HG03175 (cell line): Measurements from ENCODE around the gene AXIN2.
"Not testable (repeated sequence)": the region's sequence is repeated elsewhere in the genome, so short reads cannot be mapped to it uniquely, and the experiment has no call there.

ENCODE experiments used
- ATAC-seq: cut with Tn5 transposase; IDR thresholded peaks from one replicate; pipeline ENCODE4 v1.9.1; 2021; ENCODE audit warnings: mild to moderate bottlenecking, moderate library complexity; ENCODE audit not compliant: unreplicated experiment

Gene AXIN2

GRCh38 chr17:65537845-65538674 lies 23.4 kb downstream of the AXIN2 start:
- no peak for ATAC-seq

GRCh38 chr17:65537343-65537844 lies 24.1 kb downstream of the AXIN2 start:
- no peak for ATAC-seq

GRCh38 chr17:65536573-65537342 lies 24.7 kb downstream of the AXIN2 start:
- ATAC-seq, result no peak

DNA sequence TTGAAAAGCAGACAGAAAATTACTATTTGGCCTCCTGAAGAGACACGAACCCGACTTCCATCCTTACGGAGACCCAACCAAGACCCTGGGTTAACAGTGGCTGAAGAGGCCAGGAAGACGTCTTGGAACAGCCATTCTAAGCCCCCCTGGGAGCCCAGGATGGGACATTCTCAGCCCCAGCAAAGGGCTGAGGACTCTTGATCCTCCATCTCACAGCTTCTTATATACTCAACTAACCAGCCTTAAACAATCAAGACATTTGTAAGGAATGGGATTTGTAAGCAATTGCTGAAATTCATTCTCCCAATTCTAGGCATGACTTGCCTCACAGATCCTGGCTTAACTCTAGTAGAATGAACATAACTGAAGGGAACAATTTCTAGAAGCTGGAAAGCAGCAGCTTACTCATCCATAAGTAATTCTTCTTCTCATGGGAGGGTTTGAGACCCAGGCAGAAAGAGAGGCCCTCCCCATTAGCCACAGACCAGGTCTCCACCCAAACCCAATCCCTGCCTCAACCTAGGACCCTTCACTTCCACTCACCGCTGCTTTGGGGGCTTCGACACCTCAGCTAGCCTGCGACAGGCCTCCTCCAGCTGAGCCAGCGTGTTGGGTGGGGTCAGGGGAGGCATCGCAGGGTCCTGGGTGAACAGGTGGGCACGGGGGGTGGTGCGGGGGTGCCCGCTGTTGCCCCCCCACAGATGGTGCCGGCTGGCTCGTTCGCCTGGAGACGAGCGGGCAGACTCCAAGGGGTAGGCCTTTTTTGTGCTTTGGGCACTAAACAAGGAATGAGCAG lies 25.5 kb downstream of the AXIN2 start:
- ATAC-seq, result no peak

GRCh38 chr17:65533852-65534457 lies 27.5 kb downstream of the AXIN2 start:
- no peak for ATAC-seq

DNA sequence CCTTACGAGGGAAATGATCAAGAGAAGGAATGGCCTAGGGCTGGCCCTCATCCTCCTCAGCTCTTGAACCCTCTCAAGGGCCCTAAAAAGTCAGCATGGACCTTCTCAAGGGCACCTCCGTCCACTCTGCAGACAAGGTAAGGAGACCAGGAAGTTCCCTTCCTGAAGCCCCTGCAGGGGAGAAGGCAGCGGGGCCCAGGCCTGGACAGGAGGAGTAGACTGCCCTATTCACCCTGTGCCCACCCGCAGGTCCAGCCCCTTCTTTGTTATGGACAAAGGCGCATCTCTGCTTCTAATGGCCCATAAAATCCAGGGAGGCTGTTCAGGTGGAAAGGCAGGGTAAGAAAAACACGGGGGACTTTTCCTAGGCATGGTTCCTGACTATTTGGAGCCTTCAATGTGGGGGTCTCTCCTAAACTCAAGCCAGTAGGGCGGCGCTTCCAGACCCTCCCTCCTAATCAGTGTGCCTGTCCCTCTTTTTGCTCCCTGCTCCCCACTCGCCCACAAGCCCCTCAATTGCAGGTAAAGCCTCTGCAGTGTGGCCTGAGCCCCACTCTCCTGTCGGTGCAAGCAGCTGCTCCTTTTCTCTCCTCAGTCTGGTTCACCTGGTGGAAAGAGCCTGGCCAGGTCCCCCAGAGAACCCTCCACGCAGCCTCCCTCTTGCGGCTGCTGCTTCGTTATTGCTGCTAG lies 28.2 kb downstream of the AXIN2 start:
- ATAC-seq, result no peak

GRCh38 chr17:65532101-65532890 lies 29.2 kb downstream of the AXIN2 start:
- no peak for ATAC-seq

GRCh38 chr17:65531256-65532100 lies 30.0 kb downstream of the AXIN2 start:
- no peak for ATAC-seq

GRCh38 chr17:65530523-65531255 lies 30.8 kb downstream of the AXIN2 start:
- ATAC-seq, result no peak

DNA sequence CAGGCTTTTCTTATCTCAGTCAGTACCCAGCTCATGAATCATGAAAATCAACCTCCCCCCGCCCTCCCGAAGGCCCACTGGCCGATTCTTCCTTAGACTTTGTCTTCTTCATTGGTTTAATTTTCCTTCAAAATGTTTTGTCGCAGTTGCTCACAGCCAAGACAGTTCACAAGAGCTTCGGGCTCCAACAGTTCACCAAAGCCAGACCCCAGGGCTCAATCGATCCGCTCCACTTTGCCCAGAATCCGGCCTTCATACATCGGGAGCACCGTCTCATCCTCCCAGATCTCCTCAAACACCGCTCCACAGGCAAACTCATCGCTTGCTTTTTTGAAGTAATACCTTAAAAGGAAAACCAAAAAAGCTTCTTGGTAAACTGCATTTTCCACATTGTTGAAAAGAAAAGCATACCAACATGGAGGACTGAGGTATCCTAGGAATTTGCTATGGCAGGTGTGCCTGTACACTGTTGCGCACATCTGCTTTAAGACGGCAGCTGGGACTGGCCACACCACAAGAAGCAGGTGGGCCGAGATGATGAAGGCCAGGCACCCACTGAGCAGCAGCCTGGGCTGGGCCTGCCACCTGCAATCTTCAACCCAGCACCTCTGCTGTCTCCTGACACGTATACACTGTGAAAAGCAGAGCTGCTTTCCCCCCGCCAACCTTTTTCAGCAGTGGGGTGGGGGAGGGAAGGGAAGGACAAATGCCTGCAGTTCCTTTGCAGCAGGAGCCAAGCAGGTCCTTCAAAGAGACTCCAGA lies 31.5 kb downstream of the AXIN2 start:
- no peak for ATAC-seq

DNA sequence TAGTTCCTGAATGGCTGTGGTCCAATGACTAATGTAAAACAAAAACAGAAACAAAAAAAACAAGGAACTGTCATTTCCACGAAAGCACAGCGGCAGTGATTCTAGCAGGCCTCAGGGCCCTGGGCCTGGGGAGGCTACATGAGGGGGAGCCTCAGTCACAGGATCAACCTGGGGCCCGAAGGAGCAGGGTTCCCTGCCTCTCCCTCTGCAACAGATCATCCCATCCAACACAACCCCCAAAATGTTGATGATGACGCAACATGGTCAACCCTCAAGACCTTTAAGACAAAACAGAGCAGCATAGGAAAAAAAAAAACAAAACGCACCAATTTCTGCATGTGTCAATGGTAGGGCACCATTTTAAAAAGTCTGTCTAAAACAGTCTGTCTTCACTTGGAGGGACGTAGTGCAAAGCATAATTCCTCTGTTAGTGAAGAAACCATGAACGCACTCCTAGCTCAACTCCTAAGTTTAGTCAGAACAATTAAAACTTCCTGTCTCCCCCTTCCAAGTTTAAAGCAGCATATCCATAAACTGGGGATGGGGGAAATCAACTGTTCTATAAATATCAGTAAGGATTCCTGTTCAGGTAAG lies 32.3 kb downstream of the AXIN2 start:
- ATAC-seq, result no peak

DNA sequence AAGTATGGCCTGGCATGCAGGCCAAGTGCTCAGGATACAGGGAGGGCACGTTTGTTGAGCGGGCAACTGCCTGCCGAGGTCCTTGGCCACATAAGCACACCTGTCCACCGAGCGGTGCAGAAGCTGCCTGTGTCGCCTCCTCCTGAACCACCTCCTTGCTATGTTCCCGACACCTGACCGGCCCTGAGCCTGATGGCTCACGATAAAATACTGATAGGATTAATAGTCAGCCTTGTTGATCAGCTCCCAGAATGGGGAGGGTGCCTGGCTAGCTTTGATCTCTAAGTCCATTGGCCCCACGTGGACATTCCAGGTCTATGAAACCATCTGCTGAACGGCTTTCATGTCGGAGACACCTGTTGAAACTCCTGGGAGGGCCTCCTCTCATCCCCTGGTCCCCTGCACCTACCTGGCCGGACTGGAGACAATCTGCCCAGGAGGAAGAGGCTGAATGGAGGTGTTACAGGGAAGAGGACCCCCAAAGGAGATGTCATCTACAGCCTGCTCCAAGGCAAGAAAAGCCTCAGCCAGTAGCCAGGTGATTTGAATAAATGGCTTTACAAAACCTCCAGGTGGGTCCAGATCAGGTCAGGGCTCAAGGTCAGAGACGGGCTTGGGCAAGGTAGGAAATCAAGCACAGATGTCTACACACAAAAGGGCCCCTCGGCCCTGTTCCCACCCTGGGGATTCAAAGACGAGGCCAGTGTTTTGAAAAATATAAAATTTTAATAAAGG lies 33.4 kb downstream of the AXIN2 start:
- ATAC-seq, result no peak

GRCh38 chr17:65527381-65527780 lies 34.1 kb downstream of the AXIN2 start:
- no peak for ATAC-seq

GRCh38 chr17:65526854-65527253 lies 34.6 kb downstream of the AXIN2 start:
- ATAC-seq, result not testable (repeated sequence)

DNA sequence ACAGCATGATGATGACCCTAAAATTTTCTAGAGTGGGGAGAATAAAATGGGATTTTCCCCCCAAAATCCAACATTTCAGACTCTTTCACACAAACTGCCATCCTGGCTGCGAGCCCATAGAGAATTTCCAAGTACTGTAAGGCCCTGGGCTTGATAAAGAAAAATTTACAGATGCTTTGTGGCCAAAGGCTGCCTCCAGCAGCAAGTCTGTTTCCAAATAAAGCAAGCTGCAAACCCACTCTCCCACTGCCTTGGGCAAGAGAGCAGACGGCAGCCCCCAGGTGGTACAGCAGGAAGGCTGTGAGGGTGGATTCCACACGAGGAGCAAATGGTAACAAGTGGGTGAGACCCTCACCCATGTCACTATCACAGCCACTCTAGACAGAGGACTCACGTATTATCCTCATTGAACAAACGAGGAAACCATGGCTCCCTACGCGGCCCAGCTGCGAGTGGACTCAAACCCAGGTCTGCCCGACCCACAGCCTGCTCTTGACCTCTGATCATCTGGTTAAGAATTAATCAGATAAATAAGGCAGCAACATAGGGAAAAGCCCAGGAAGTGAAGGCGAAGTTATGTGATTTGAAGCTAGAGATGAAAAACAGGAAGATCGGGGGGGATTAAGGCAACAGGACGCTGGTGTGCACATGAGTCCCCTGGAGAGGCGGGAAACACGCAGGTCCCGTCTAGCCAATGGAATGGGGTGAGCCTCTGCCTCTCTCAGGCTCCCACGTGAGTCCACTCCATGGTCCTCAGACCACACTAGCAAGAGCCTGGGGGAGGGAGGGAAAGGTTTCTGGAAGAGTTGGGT lies 37.4 kb downstream of the AXIN2 start:
- ATAC-seq, result no peak
